Measurements from ENCODE around the gene OSCAR. TPM values are rescaled to one million over a fixed set of nuclear protein-coding genes. Genes with fewer than 3 reads are reported as not detected.

OSCAR gene
- total RNA-seq, 1 donor from 2014 or later = 1.2 TPM

GRCh38 chr19:54145541-54146158, 45.0 kb upstream of the OSCAR start:
- no peak overlapping the region for H3K4me3 ChIP-seq
- H3K27me3 ChIP-seq = no peaks in the 10 kb centered on the region
- peaks cover 0 to 82% of the 10 kb centered on the region in 2 donors for H3K36me3 ChIP-seq
- peaks cover 11% of the 10 kb centered on the region for H3K4me1 ChIP-seq
- no peak for TF ChIP-seq POLR2AphosphoS5 (IDR thresholded peaks at IDR 0.05; ENCODE audit: insufficient read depth in 1 of 2, low read depth in 1 of 2)
- intact Hi-C loops (cut with DNase I) = no loop called here
- no peak overlapping the region for H3K27ac ChIP-seq
- no peaks in the 10 kb centered on the region for H3K9me3 ChIP-seq
- no peak for DNase-seq (ENCODE audit: extremely low spot score in 2 of 2)

- no peak for DNase-seq (ENCODE audit: extremely low spot score in 2 of 2)
- TF ChIP-seq CTCF (IDR thresholded peaks at IDR 0.05) (no peak), POLR2A (IDR thresholded peaks at IDR 0.05) (no peak), POLR2AphosphoS5 (IDR thresholded peaks at IDR 0.05; ENCODE audit: insufficient read depth in 1 of 2, low read depth in 1 of 2) (no peak)
- H3K36me3 ChIP-seq = peaks cover 0 to 50% of the 10 kb centered on the region in 2 donors
- H3K27me3 ChIP-seq = no peaks in the 10 kb centered on the region
- H3K4me3 ChIP-seq = no peak overlapping the region
- no peak overlapping the region for H3K27ac ChIP-seq
- H3K4me1 ChIP-seq = peaks cover 38% of the 10 kb centered on the region
- H3K9me3 ChIP-seq = no peaks in the 10 kb centered on the region
- intact Hi-C loops (cut with DNase I) = no loop called here
Measured at GRCh38 chr19:54142166-54142780, 41.7 kb upstream of the OSCAR start.

- Histone ChIP-seq H3K36me3 (peaks cover 0 to 40% of the 10 kb centered on the region in 2 donors), H3K4me3 (no peak overlapping the region), H3K27ac (no peak overlapping the region), H3K4me1 (peaks cover 41% of the 10 kb centered on the region), H3K9me3 (no peaks in the 10 kb centered on the region), H3K27me3 (no peaks in the 10 kb centered on the region)
- no peak for DNase-seq (ENCODE audit: extremely low spot score in 2 of 2)
- intact Hi-C loops (cut with DNase I) = no loop called here
- no peak for TF ChIP-seq CTCF (IDR thresholded peaks at IDR 0.05)
- TF ChIP-seq POLR2A (IDR thresholded peaks at IDR 0.05) = no peak
- no peak for TF ChIP-seq POLR2AphosphoS5 (IDR thresholded peaks at IDR 0.05; ENCODE audit: insufficient read depth in 1 of 2, low read depth in 1 of 2)
Measured at GRCh38 chr19:54141356-54141755, 40.8 kb upstream of the OSCAR start.

- TF ChIP-seq CTCF (IDR thresholded peaks at IDR 0.05) (no peak), POLR2A (IDR thresholded peaks at IDR 0.05) (no peak), POLR2AphosphoS5 (IDR thresholded peaks at IDR 0.05; ENCODE audit: insufficient read depth in 1 of 2, low read depth in 1 of 2) (no peak)
- no peak for DNase-seq (ENCODE audit: extremely low spot score in 2 of 2)
- H3K4me1 ChIP-seq = peaks cover 50% of the 10 kb centered on the region
- H3K27me3 ChIP-seq = no peaks in the 10 kb centered on the region
- intact Hi-C loops (cut with DNase I) = no loop called here
- peak overlapping the region; percentile 78 to 88 for H3K4me3 ChIP-seq
- H3K27ac ChIP-seq = peak overlapping the region; percentile 89
- H3K36me3 ChIP-seq = peaks cover 0 to 14% of the 10 kb centered on the region in 2 donors
- H3K9me3 ChIP-seq = no peaks in the 10 kb centered on the region
Measured at GRCh38 chr19:54138489-54139256, 38.1 kb upstream of the OSCAR start.

- TF ChIP-seq POLR2AphosphoS5 (IDR thresholded peaks at IDR 0.05; ENCODE audit: insufficient read depth in 1 of 2, low read depth in 1 of 2) = peak in 1 of 2 donors; percentile 94
- no peak for TF ChIP-seq CTCF (IDR thresholded peaks at IDR 0.05)
- TF ChIP-seq POLR2A (IDR thresholded peaks at IDR 0.05) = peak; percentile 88 to 96
- Histone ChIP-seq H3K4me3 (peak within 1 kb of the TSS; percentile 78 to 88), H3K27me3 (no peaks in the 10 kb centered on the region), H3K4me1 (peaks cover 50% of the 10 kb centered on the region), H3K9me3 (no peaks in the 10 kb centered on the region), H3K27ac (peak within 1 kb of the TSS; percentile 89), H3K36me3 (peaks cover 0 to 6% of the 10 kb centered on the region in 2 donors)
- intact Hi-C loops (cut with DNase I) = no loop called here
- no peak for DNase-seq (ENCODE audit: extremely low spot score in 2 of 2)
Measured at GRCh38 chr19:54137699-54138488, 37.3 kb upstream of the OSCAR start, which contains the start of gene CNOT3. Gene CNOT3 (plus strand): TSS chr19:54137762. CDS start chr19:54142979, 5,217 bp downstream.
